ENCODE results near the gene HOXA7. TPM values are rescaled to one million over a fixed set of nuclear protein-coding genes. Genes with fewer than 3 reads are reported as not detected.
A peak's percentile ranks its signal among the peaks of the same experiment; 100 is the strongest.

The HOXA7 gene
- total and polyA plus RNA-seq, 5 donors from 2014 or later: not detected

DNA sequence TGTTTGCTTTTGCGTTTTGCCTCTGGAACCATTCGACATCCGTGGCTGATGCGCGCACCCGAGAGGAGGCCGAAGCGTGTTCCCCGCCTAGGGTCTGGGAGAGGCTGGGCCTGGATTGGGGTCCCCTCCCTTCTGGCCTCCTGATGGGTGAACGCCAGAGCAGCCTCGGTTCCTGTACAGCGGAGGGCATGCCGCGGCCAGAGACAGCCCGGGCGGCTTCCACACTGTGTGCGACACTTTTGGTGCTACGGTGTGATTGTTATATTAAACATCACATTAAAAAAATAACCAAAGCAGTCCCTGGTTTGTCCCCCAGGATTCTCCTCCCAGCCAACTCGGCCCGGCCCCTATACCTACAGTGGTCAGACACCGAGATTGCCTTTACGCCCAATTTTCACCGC is 3.7 kb upstream of the HOXA7 start:
- Mint-ChIP-seq H3K27ac (no peak overlapping the region), H3K36me3 (peaks cover 3% of the 10 kb centered on the region), H3K4me1 (peaks cover 4 to 49% (median 23%) of the 10 kb centered on the region in 4 donors), H3K9me3 (peaks cover 0 to 8% (median 0%) of the 10 kb centered on the region in 7 donors), H3K27me3 (peaks cover 94% of the 10 kb centered on the region), H3K4me3 (peak overlapping the region; percentile 58 to 91 (median 81))
- H3K36me3 ChIP-seq (ENCODE audit: control insufficient read depth, insufficient read depth, low read length): no peaks in the 10 kb centered on the region
- H3K27ac ChIP-seq (ENCODE audit: insufficient read depth, low read length, poor library complexity, severe bottlenecking): no peak overlapping the region
- no peaks in the 10 kb centered on the region for H3K9me3 ChIP-seq (ENCODE audit: control insufficient read depth in 2 of 2, low read length in 2 of 2)
- H3K27me3 ChIP-seq (ENCODE audit: control insufficient read depth, insufficient read depth, low read length): peaks cover 50% of the 10 kb centered on the region
- no peak overlapping the region for H3K4me3 ChIP-seq (ENCODE audit: low read depth, low read length)
- peak in 1 of 2 donors; percentile 13 for ATAC-seq (ENCODE audit: low read depth in 2 of 2)
- DNase-seq: peak in 1 of 3 donors; percentile 43
- peaks cover 46% of the 10 kb centered on the region for H3K4me1 ChIP-seq (ENCODE audit: control insufficient read depth, insufficient read depth, low read length, poor library complexity, severe bottlenecking)

- Histone ChIP-seq H3K9me3 (ENCODE audit: control insufficient read depth in 2 of 2, low read length in 2 of 2) (no peaks in the 10 kb centered on the region), H3K4me1 (ENCODE audit: control insufficient read depth, insufficient read depth, low read length, poor library complexity, severe bottlenecking) (peaks cover 46% of the 10 kb centered on the region), H3K27ac (ENCODE audit: insufficient read depth, low read length, poor library complexity, severe bottlenecking) (no peak overlapping the region), H3K4me3 (ENCODE audit: low read depth, low read length) (no peak overlapping the region), H3K27me3 (ENCODE audit: control insufficient read depth, insufficient read depth, low read length) (peaks cover 50% of the 10 kb centered on the region), H3K36me3 (ENCODE audit: control insufficient read depth, insufficient read depth, low read length) (no peaks in the 10 kb centered on the region)
- H3K4me1 Mint-ChIP-seq: peaks cover 8 to 51% (median 28%) of the 10 kb centered on the region in 4 donors
- peaks cover 95% of the 10 kb centered on the region for H3K27me3 Mint-ChIP-seq
- DNase-seq (no peak), ATAC-seq (ENCODE audit: low read depth in 2 of 2) (no peak)
- peaks cover 0 to 8% (median 0%) of the 10 kb centered on the region in 7 donors for H3K9me3 Mint-ChIP-seq
- peaks cover 3% of the 10 kb centered on the region for H3K36me3 Mint-ChIP-seq
- peak overlapping the region; percentile 58 to 91 (median 81) for H3K4me3 Mint-ChIP-seq
- no peak overlapping the region for H3K27ac Mint-ChIP-seq
Observed at GRCh38 chr7:27159266-27160144, 3.0 kb upstream of the HOXA7 start.

- DNase-seq (no peak), ATAC-seq (ENCODE audit: low read depth in 2 of 2) (no peak)
- peak overlapping the region; percentile 3 to 70 (median 40) for H3K4me3 Mint-ChIP-seq
- Histone ChIP-seq H3K27ac (ENCODE audit: insufficient read depth, low read length, poor library complexity, severe bottlenecking) (no peak overlapping the region), H3K9me3 (ENCODE audit: control insufficient read depth in 2 of 2, low read length in 2 of 2) (no peaks in the 10 kb centered on the region), H3K4me3 (ENCODE audit: low read depth, low read length) (no peak overlapping the region), H3K4me1 (ENCODE audit: control insufficient read depth, insufficient read depth, low read length, poor library complexity, severe bottlenecking) (peaks cover 45% of the 10 kb centered on the region), H3K27me3 (ENCODE audit: control insufficient read depth, insufficient read depth, low read length) (peaks cover 53% of the 10 kb centered on the region), H3K36me3 (ENCODE audit: control insufficient read depth, insufficient read depth, low read length) (no peaks in the 10 kb centered on the region)
- H3K36me3 Mint-ChIP-seq: peaks cover 3% of the 10 kb centered on the region
- H3K27ac Mint-ChIP-seq: no peak overlapping the region
- peaks cover 95% of the 10 kb centered on the region for H3K27me3 Mint-ChIP-seq
- H3K9me3 Mint-ChIP-seq: peaks cover 0 to 8% (median 0%) of the 10 kb centered on the region in 7 donors
- H3K4me1 Mint-ChIP-seq: peaks cover 13 to 53% (median 30%) of the 10 kb centered on the region in 4 donors
Observed at GRCh38 chr7:27158436-27159265, 2.2 kb upstream of the HOXA7 start.

DNA sequence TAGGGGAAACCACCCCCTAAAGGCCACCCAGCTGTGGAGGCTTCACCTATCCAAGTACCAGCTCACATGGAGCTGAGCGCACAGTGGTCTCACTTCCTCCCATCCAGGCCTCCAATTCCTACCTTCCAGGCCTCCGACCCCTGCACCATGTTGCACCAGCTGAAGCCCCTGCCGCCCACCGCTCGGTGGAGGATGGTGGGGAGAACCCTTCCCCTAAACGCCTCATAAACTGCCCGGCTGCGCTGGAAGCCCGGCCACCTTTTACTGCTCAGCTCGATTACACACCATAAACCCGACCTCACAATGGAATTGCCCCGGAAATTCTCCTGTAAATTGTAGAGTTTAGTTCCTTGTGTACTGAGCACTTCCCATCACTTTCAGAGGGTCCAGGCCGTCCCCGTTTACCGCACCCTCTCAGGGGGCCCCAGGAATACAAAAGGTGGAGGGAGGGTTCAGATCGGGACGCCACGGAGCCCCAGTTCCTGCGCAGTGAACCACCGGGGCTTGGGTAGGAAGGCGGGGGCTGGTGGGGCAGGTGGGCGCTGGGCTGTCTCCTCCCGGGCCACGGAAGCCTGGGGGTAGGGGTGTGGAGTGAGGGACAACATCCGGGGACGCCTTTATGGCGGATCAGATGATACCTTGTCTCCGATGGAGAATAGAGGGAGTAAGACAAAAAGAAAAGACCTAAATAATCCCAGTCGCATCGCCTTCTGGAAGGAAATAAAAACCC is 1.4 kb upstream of the HOXA7 start:
- DNase-seq (no peak), ATAC-seq (ENCODE audit: low read depth in 2 of 2) (no peak)
- Histone ChIP-seq H3K4me3 (ENCODE audit: low read depth, low read length) (no peak overlapping the region), H3K9me3 (ENCODE audit: control insufficient read depth in 2 of 2, low read length in 2 of 2) (no peaks in the 10 kb centered on the region), H3K4me1 (ENCODE audit: control insufficient read depth, insufficient read depth, low read length, poor library complexity, severe bottlenecking) (peaks cover 45% of the 10 kb centered on the region), H3K27ac (ENCODE audit: insufficient read depth, low read length, poor library complexity, severe bottlenecking) (no peak overlapping the region), H3K36me3 (ENCODE audit: control insufficient read depth, insufficient read depth, low read length) (no peaks in the 10 kb centered on the region), H3K27me3 (ENCODE audit: control insufficient read depth, insufficient read depth, low read length) (peaks cover 53% of the 10 kb centered on the region)
- Mint-ChIP-seq H3K27ac (peak overlapping the region in 1 of 3 donors; percentile 76), H3K9me3 (peaks cover 0 to 8% (median 0%) of the 10 kb centered on the region in 7 donors), H3K4me3 (peak overlapping the region; percentile 33 to 77 (median 68)), H3K4me1 (peaks cover 14 to 58% (median 30%) of the 10 kb centered on the region in 4 donors), H3K27me3 (peaks cover 95% of the 10 kb centered on the region), H3K36me3 (peaks cover 3% of the 10 kb centered on the region)

DNA sequence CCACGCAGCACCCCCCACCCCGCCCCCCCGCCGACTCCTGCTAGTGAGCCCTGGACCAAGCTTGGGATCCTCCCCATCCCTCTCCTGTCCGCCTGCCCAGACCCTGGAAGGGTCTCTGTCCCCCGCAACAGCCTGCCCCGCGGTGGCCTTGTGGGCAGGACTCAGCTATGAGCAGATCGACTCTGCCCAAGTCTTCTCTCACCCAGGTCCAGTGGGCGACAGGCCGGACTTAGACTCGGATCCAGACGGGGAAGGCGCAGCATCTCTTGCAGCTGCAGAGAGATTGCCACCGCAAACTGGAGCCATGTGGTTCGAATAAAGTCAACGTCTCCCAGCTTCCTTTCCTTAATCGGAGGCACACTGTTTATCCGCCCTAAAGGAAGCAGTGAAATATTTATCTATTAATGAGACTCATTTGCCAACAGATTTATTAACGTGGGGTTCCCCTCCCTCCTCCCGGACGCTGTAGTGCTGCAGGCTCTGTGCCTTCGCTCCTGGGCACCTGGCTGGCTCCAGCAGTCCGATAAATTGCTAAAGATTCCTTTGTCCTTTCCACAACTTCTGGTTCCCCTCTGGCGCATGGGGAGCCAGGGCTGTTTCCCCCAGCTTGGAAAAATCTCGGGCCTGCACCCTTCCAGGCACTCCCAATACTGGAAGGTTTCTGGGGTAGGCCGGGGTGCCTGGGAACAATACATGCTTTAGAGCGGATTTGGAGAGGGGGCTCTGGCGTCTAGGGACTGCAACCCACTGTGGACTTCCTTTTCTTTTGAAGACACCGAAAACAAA is 634 bp upstream of the HOXA7 start:
- Mint-ChIP-seq H3K9me3 (peaks cover 0 to 7% (median 0%) of the 10 kb centered on the region in 7 donors), H3K4me3 (peak overlapping the region; percentile 33 to 85 (median 70)), H3K27me3 (peaks cover 94% of the 10 kb centered on the region), H3K36me3 (peaks cover 3% of the 10 kb centered on the region), H3K27ac (peak overlapping the region in 1 of 3 donors; percentile 76), H3K4me1 (peaks cover 14 to 62% (median 30%) of the 10 kb centered on the region in 4 donors)
- no peaks in the 10 kb centered on the region for H3K36me3 ChIP-seq (ENCODE audit: control insufficient read depth, insufficient read depth, low read length)
- ATAC-seq (ENCODE audit: low read depth in 2 of 2): no peak
- H3K4me1 ChIP-seq (ENCODE audit: control insufficient read depth, insufficient read depth, low read length, poor library complexity, severe bottlenecking): peaks cover 53% of the 10 kb centered on the region
- H3K27me3 ChIP-seq (ENCODE audit: control insufficient read depth, insufficient read depth, low read length): peaks cover 54% of the 10 kb centered on the region
- no peak overlapping the region for H3K4me3 ChIP-seq (ENCODE audit: low read depth, low read length)
- no peak overlapping the region for H3K27ac ChIP-seq (ENCODE audit: insufficient read depth, low read length, poor library complexity, severe bottlenecking)
- H3K9me3 ChIP-seq (ENCODE audit: control insufficient read depth in 2 of 2, low read length in 2 of 2): no peaks in the 10 kb centered on the region
- no peak for DNase-seq

DNA sequence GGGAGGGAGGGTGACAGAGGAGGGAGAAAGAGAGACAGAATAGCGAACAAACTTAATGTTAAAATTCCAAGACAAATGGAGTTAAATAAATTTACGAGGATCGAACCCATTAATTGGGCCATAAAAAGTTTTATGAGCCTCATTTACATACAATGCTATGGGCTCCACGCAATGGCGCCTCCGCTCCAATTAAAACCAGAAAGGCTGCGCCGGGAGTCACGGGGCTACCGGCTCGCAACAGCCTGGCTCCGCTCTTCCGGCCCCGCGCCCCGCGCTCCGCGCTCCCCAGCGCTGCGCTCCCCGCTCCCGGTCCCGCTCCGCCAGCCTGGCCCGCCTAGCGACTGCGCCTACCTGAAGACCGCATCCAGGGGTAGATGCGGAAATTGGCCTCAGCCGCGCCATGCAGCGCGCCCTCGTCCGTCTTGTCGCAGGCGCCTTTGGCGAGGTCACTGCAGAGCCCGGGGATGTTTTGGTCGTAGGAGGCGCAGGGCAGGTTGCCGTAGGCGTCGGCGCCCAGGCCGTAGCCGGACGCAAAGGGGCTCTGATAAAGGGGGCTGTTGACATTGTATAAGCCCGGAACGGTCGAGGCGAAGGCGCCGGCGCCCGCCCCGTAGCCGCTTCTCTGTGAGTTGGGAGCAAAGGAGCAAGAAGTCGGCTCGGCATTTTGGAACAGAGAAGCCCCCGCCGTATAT is 513 bp downstream of the HOXA7 start:
- Histone ChIP-seq H3K27ac (ENCODE audit: insufficient read depth, low read length, poor library complexity, severe bottlenecking) (no peak overlapping the region), H3K27me3 (ENCODE audit: control insufficient read depth, insufficient read depth, low read length) (peaks cover 62% of the 10 kb centered on the region), H3K4me3 (ENCODE audit: low read depth, low read length) (peak overlapping the region; percentile 13), H3K4me1 (ENCODE audit: control insufficient read depth, insufficient read depth, low read length, poor library complexity, severe bottlenecking) (peaks cover 59% of the 10 kb centered on the region), H3K9me3 (ENCODE audit: control insufficient read depth in 2 of 2, low read length in 2 of 2) (no peaks in the 10 kb centered on the region), H3K36me3 (ENCODE audit: control insufficient read depth, insufficient read depth, low read length) (no peaks in the 10 kb centered on the region)
- no peak for DNase-seq
- H3K9me3 Mint-ChIP-seq: peaks cover 0 to 10% (median 0%) of the 10 kb centered on the region in 7 donors
- peaks cover 3% of the 10 kb centered on the region for H3K36me3 Mint-ChIP-seq
- peaks cover 11 to 70% (median 36%) of the 10 kb centered on the region in 4 donors for H3K4me1 Mint-ChIP-seq
- H3K27me3 Mint-ChIP-seq: peaks cover 99% of the 10 kb centered on the region
- H3K4me3 Mint-ChIP-seq: peak overlapping the region; percentile 71 to 85 (median 79)
- ATAC-seq (ENCODE audit: low read depth in 2 of 2): no peak
- peak overlapping the region in 1 of 3 donors; percentile 65 for H3K27ac Mint-ChIP-seq

Data from CD4-positive, CD25-positive, alpha-beta regulatory T cell (primary cell).